GM18499 (cell line): ENCODE results near the gene CARMIL1.

Experiments used
- ATAC-seq: cut with Tn5 transposase; IDR thresholded peaks from one replicate; pipeline ENCODE4 v1.9.1; 2021; ENCODE audit warnings: moderate number of reproducible peaks; ENCODE audit not compliant: insufficient read depth, unreplicated experiment

The CARMIL1 gene

DNA sequence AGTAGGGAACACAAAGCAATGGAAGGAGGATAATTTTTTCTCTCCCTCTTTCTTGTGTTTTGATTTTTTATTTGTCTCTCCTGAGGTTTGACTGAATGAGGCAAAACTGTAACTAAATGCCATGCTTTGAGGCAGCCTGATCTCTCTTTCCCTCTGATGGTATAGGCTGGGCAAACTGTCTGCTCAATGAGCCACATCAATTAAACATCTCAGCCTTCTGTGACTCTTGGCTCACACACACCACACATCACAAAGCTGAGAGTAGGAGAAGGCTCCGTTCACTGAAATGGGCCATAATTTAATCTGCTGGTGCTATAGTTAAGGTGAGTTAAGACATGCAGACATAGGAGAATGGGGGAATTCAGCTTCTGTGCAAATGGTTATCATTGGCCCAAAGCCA, 344.7 kb downstream of the CARMIL1 start:
- no peak for ATAC-seq

DNA sequence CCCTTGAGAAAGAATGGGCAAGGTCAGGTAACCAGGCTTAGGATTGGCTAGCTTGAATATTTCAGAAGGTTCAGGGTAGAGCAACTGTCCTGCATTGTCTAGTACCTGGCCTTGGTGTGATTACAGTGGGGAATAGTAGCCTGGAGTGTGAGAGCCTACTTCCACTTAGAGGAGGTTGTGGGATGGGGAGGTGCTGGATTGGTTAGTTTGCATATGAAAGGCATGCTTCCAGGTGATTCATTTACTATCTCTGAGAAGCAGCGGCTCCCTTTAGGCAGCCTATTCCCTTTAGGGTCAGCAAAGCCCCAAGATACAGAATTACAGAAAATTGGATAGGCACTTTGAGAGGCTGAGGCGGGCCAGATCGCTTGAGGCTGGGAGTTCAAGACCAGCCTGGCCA, 347.8 kb downstream of the CARMIL1 start:
- no peak for ATAC-seq

GRCh38 chr6:25628471-25629197, 349.5 kb downstream of the CARMIL1 start:
- no peak for ATAC-seq

DNA sequence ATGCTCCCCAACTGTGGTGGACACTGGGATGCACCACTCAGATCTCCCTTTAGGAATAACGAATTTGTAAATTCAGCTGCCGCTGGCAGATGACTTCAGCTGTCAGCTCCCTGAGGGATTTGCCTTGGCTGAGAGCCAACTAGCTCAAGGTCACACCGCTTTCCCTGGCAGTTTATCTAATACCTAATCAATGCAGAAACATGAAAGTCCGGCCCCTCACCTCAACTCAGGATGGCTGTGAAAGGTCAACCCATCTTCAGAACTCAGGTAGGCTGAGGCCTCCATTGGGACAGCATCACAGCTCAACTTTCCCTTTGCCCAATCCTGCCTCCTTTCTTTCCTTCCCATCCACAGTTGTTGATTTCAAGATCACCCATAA, 350.0 kb downstream of the CARMIL1 start:
- ATAC-seq: no peak

DNA sequence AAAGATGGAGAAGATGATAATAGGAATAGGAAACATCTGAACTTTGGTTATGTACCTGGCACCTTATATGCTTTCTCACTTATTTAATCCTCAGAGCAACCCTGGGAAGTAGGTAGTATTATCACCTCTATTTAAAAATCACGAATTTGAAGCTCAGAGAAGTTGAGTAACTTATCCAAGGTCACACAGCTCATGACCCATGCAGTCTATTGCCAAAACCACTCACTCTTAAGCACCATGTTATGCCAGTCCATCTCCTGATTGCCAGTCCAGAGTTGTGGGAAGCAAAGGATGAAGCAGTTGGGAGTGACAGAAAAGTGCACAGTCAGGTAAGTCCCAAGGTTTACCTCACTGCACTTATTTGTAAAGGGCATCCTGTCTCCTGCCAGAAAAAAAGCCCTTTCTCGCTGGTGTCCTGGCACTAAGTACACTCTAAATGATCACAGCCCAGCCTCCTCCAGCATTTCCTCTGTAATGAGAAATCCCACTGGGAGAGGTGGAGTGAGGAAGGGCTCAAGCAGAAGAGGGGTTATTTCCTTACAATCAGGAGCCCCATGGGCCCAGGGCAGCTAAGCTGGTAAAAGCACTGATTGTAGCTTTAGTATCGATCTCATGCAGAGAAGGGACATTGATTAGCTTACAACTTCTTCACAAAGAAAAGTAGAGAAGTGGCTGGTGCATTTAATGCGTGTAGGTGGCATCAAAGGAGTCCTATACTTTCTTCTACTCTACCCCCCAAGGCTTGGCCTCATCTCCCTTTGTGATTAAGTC, 351.5 kb downstream of the CARMIL1 start:
- ATAC-seq: no peak

- ATAC-seq: no peak
These were observed 356.7 kb downstream of the CARMIL1 start for GRCh38 chr6:25635886-25636317.

GRCh38 chr6:25637211-25637610, 358.0 kb downstream of the CARMIL1 start:
- no peak for ATAC-seq

DNA sequence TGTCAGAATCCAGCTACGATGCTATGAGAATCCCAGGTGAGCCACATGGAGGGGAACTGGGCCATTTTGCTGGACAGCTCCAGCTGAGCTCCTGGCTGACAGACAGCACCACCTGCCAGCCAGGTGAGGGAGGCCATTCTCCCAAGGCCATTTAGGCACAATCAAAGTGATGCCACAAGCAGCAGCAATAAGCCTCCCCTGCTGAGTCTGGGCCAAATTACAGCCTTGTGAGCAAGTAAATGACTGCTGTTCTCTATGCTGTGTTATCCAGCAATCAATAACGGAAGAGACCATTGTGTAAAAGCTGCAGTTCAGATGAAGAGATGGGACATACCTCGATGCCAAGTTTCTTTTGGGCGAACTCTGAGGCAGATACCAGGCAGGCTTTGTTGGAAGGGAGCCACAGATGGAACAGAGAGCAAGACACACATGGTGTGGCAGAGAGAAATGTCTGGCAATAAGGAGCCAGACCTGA, 358.8 kb downstream of the CARMIL1 start:
- no peak for ATAC-seq

DNA sequence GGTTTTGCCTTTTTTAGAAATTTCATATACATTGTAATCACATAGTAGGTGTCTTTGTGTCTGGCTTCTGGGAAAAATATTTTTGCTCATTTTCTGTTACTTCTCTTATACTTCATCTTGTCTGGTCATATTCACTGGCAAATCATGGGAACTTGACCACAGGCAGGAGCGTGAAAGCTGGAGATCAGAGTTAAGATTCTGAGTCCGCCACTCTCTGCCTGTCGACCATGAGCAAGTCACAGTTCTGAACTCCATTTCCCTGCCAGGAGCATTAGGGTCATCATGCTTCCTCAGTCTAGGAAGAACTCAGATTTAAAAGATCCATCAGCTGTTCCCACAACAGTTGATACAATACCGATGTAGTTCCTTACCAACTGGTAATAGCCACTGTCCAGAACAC, 360.5 kb downstream of the CARMIL1 start:
- no peak for ATAC-seq

DNA sequence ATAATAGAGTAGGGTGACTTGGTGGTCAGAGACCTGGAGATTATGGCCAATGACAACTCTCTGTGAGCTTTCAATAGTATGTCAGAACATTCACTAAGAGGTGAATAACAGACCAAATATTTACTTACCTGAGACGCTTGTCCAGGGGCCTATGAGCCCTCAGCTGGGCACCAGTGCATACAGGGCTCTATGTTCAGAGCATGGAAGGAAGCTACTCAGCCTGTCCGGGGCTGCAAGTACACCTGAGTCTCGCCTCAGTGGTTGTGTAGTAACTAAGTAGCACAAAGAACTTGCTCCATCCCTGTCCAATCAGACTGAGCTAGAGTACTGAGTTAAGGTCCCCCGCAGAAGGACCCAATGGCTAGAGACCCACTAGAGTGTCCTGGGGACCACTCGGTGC, 361.3 kb downstream of the CARMIL1 start:
- no peak for ATAC-seq

- no peak for ATAC-seq
These were observed 361.7 kb downstream of the CARMIL1 start for GRCh38 chr6:25640891-25641290.

- no peak for ATAC-seq
These were observed 362.2 kb downstream of the CARMIL1 start for GRCh38 chr6:25641377-25641776.

DNA sequence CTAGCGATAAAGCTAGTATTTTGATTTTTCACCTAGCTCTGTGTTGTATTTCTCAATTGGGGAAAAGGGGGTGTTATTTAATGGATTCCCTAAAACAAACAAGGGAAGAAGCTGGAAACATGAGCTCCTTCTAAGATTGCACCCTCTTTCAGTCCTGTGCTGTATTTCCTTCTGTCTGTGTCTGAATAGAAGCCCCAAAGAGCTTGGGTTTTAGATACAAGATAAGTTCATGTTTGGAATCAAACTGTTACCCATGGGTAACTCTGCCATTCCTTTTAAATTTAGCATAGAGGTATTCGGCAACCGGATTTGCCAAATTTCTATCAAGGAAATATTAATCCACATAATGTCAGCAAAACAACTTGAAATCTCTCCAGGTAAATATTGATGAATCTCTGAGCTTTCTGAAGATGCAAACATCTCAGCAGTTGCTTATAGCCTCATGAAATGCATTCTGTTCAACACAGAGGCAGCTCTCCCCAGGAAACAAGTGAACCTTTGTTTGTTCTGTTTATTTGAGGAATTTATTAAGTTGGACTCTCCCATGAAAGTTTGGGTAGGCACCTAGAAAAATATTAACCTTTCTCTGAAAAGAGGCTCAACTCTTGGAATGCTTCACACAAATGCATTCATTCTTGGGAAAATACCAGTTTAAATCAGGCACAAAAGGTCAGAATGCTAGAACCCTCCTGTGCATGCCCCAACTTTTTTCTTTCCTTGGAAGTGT, 362.9 kb downstream of the CARMIL1 start:
- no peak for ATAC-seq

DNA sequence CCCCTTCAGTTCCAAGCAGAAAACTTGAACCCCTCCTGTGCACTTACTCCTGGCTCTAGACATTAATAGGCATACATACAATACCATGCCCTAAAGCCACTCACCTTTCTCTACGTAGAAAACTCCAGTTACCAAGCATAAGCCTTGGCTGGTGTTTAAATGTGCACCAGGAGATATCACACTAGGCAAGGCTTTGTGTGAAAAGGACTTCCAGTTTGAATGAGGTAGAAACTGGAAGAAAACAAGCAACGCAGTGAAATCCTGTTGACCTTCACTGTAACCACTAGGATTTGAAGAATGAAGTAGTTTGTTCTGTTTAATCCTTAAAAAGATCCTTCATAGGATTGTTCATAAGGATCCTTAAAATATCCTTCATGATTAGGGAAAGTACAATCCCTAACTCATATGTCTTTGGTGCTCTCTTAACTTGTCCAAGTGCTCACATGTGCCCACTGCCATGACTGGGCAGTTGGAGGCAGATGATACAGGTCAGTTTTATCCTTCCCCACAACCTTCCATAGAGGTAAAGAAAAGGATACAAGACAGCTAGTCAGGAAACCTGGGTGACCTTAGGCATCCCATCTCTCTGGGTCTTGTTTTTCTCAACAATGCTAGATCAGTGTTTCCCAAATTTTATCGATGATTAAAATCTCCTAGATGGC, 363.6 kb downstream of the CARMIL1 start:
- ATAC-seq: no peak

GRCh38 chr6:25645916-25646315, 366.7 kb downstream of the CARMIL1 start:
- no peak for ATAC-seq

GRCh38 chr6:25649611-25650010, 370.4 kb downstream of the CARMIL1 start:
- ATAC-seq: no peak

GRCh38 chr6:25652007-25652515, 372.9 kb downstream of the CARMIL1 start, which contains the start of gene SCGN:
SCGN (plus strand) TSS chr6:25652215; CDS start chr6:25652404, 189 bp downstream.
- ATAC-seq: no peak

- no peak for ATAC-seq
These were observed 376.5 kb downstream of the CARMIL1 start for GRCh38 chr6:25655723-25656122.

GRCh38 chr6:25659633-25660368, 380.6 kb downstream of the CARMIL1 start:
- no peak for ATAC-seq

GRCh38 chr6:25660512-25660911, 381.3 kb downstream of the CARMIL1 start:
- no peak for ATAC-seq
